Hepatocyte (in vitro differentiated cells): ENCODE data around the gene AMOTL1. TPM values are rescaled to one million over a fixed set of nuclear protein-coding genes. Genes with fewer than 3 reads are reported as not detected.

ENCODE experiments used
- DNase-seq: peaks from one replicate; pipeline ENCODE4 v3.0.0-alpha.2; 2016; ENCODE audit warnings: low spot score
- H2AFZ ChIP-seq: fragments of 200-600 bp; sonication (generic); 2 replicates; pipeline ENCODE4 v1.6.0; 2016; ENCODE audit warnings: antibody characterized with exemption, mild to moderate bottlenecking
- H3K27ac ChIP-seq: fragments of 200-600 bp; sonication (generic); 2 replicates; pipeline ENCODE4 v1.5.1; 2016; ENCODE audit warnings: mild to moderate bottlenecking
- H3K27me3 ChIP-seq: fragments of 200-600 bp; sonication (generic); 2 replicates; pipeline ENCODE4 v1.6.1; 2016
- H3K36me3 ChIP-seq: fragments of 200-600 bp; sonication (generic); replicated peaks from 2 replicates; pipeline ENCODE4 v1.5.1; 2016; ENCODE audit warnings: low read depth; ENCODE audit not compliant: insufficient read depth
- H3K4me1 ChIP-seq: fragments of 200-600 bp; sonication (generic); 2 replicates; pipeline ENCODE4 v1.5.1; 2016; ENCODE audit warnings: mild to moderate bottlenecking, moderate library complexity; ENCODE audit not compliant: insufficient read depth
- H3K4me2 ChIP-seq: fragments of 200-600 bp; sonication (generic); 2 replicates; pipeline ENCODE4 v1.6.0; 2016
- H3K4me3 ChIP-seq: fragments of 200-600 bp; sonication (generic); 2 replicates; pipeline ENCODE4 v1.5.1; 2016; ENCODE audit warnings: mild to moderate bottlenecking
- H3K79me2 ChIP-seq: fragments of 200-600 bp; sonication (generic); 2 replicates; pipeline ENCODE4 v1.6.0; 2017; ENCODE audit warnings: mild to moderate bottlenecking
- H3K9me2 ChIP-seq: fragments of 200-600 bp; sonication (generic); replicated peaks from 2 replicates; pipeline ENCODE4 v1.6.0; 2017; ENCODE audit warnings: mild to moderate bottlenecking; ENCODE audit not compliant: insufficient read depth
- H3K9me3 ChIP-seq: fragments of 200-600 bp; sonication (generic); 2 replicates; pipeline ENCODE4 v1.5.1; 2016; ENCODE audit warnings: low read depth, mild to moderate bottlenecking
- H4K20me1 ChIP-seq: fragments of 200-600 bp; sonication (generic); 2 replicates; pipeline ENCODE4 v1.6.0; 2016; ENCODE audit warnings: mild to moderate bottlenecking; ENCODE audit not compliant: insufficient read depth, poor library complexity, severe bottlenecking
- CTCF ChIP-seq: fragments of 200-600 bp; sonication (generic); IDR thresholded peaks from 2 replicates; pipeline ENCODE4 v1.5.1; 2016; ENCODE audit warnings: antibody characterized with exemption, mild to moderate bottlenecking; ENCODE audit not compliant: poor library complexity
- EZH2 ChIP-seq: fragments of 200-600 bp; sonication (generic); IDR thresholded peaks from 2 replicates; pipeline ENCODE4 v1.6.1; 2016; ENCODE audit warnings: antibody characterized with exemption, mild to moderate bottlenecking, borderline replicate concordance
- EZH2phosphoT487 ChIP-seq: fragments of 200-600 bp; sonication (generic); IDR thresholded peaks from one replicate; pipeline ENCODE4 v1.6.1; 2018; ENCODE audit warnings: antibody characterized with exemption, mild to moderate bottlenecking, low read depth, moderate library complexity; ENCODE audit not compliant: unreplicated experiment, severe bottlenecking
- WGBS: methylation state at CpG from one replicate; pipeline ENCODE4 v1.1.6; 2016; ENCODE audit warnings: low lambda C conversion rate; ENCODE audit errors: missing lambda C conversion rate; 5-methylcytosine and 5-hydroxymethylcytosine counted together
- polyA plus RNA-seq: library from polyadenylated mRNA; unstranded; fragments of >200 nt; fragmentation: Nextera tagmentation; extraction: Ambion mirVana; gene quantifications from 2 replicates; pipeline ENCODE4 v1.2.1, GENCODE V29; 2016
- total RNA-seq: library from RNA; depleted of rRNA; stranded (reverse); fragments of >200 nt; gene quantifications from 2 replicates; pipeline ENCODE4 v1.2.3, GENCODE V29; 2014

Gene AMOTL1
- total and polyA plus RNA-seq, 2 experiments from 2014 or later: 23.8 to 57.7 TPM

- H2AFZ ChIP-seq: no peak overlapping the region
- TF ChIP-seq EZH2phosphoT487 (no peak), CTCF (no peak), EZH2 (no peak)
- H3K4me1 ChIP-seq: peaks cover 30% of the 10 kb centered on the region
- no peaks in the 10 kb centered on the region for H3K79me2 ChIP-seq
- H3K4me2 ChIP-seq: peak overlapping the region; percentile 43
- no peaks in the 10 kb centered on the region for H3K36me3 ChIP-seq
- no peak overlapping the region for H3K4me3 ChIP-seq
- H4K20me1 ChIP-seq: no peaks in the 10 kb centered on the region
- H3K9me3 ChIP-seq: no peaks in the 10 kb centered on the region
- no peaks in the 10 kb centered on the region for H3K9me2 ChIP-seq
- peak overlapping the region; percentile 88 for H3K27ac ChIP-seq
- H3K27me3 ChIP-seq: no peaks in the 10 kb centered on the region
- DNase-seq: no peak
These were observed 21.0 kb upstream of the AMOTL1 start for GRCh38 chr11:94747146-94747545.

DNA sequence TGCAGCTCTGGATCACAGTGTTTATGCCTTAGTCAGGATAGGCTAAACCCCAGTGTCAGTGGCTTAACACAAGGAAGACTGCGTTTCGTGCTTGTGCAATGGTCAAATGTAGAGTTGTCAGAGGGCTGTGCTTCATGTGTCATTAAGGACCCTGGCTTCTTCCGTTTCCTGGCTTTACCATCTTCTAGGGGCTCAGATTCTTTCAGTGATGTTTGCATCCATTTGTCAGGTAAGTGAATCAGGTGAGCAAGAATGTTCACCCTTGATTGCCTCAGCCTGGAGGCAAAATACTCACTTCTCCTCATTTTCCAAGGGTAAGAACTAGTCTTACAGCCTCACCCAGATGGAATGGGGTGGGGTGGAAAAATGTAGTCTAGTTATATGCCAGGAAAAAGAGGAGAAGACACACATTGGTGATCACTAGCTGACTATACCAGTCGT lies 20.5 kb upstream of the AMOTL1 start:
- H3K36me3 ChIP-seq: no peaks in the 10 kb centered on the region
- TF ChIP-seq EZH2phosphoT487 (no peak), EZH2 (no peak)
- no peak overlapping the region for H2AFZ ChIP-seq
- H3K4me2 ChIP-seq: peak overlapping the region; percentile 43
- peak overlapping the region; percentile 88 for H3K27ac ChIP-seq
- H3K9me2 ChIP-seq: no peaks in the 10 kb centered on the region
- H3K9me3 ChIP-seq: no peaks in the 10 kb centered on the region
- H3K27me3 ChIP-seq: no peaks in the 10 kb centered on the region
- H4K20me1 ChIP-seq: no peaks in the 10 kb centered on the region
- no peak overlapping the region for H3K4me3 ChIP-seq
- H3K4me1 ChIP-seq: peaks cover 35% of the 10 kb centered on the region
- DNase-seq: no peak
- no peaks in the 10 kb centered on the region for H3K79me2 ChIP-seq
- WGBS: 76% methylated on average over 4 of the region's 4 CpGs

DNA sequence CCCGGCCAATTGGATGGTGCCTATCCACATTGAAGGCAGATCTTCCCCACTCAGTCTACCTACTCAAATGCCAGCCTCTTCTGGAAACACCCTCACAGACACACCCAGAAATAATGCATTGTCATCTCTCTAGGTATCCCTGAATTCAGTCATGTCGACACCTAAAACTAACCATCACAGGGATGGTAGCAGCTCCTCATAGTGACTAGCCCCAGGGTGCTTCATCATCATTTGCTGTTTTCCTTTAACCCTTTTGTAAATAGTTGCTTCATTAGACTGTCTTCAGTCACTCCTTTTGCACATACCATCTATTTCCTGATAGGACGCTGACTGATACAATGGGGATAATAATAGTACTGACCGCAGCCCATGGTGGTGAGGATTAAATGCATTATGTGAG lies 18.8 kb upstream of the AMOTL1 start:
- Histone ChIP-seq H3K4me2 (no peak overlapping the region), H3K9me2 (no peaks in the 10 kb centered on the region), H3K4me1 (peaks cover 42% of the 10 kb centered on the region), H4K20me1 (no peaks in the 10 kb centered on the region), H3K27me3 (no peaks in the 10 kb centered on the region), H3K27ac (no peak overlapping the region), H3K9me3 (no peaks in the 10 kb centered on the region), H3K79me2 (no peaks in the 10 kb centered on the region), H3K4me3 (no peak overlapping the region), H2AFZ (no peak overlapping the region), H3K36me3 (no peaks in the 10 kb centered on the region)
- TF ChIP-seq CTCF (no peak), EZH2phosphoT487 (no peak), EZH2 (no peak)
- WGBS: 89% methylated on average over 4 of the region's 4 CpGs
- DNase-seq: no peak

DNA sequence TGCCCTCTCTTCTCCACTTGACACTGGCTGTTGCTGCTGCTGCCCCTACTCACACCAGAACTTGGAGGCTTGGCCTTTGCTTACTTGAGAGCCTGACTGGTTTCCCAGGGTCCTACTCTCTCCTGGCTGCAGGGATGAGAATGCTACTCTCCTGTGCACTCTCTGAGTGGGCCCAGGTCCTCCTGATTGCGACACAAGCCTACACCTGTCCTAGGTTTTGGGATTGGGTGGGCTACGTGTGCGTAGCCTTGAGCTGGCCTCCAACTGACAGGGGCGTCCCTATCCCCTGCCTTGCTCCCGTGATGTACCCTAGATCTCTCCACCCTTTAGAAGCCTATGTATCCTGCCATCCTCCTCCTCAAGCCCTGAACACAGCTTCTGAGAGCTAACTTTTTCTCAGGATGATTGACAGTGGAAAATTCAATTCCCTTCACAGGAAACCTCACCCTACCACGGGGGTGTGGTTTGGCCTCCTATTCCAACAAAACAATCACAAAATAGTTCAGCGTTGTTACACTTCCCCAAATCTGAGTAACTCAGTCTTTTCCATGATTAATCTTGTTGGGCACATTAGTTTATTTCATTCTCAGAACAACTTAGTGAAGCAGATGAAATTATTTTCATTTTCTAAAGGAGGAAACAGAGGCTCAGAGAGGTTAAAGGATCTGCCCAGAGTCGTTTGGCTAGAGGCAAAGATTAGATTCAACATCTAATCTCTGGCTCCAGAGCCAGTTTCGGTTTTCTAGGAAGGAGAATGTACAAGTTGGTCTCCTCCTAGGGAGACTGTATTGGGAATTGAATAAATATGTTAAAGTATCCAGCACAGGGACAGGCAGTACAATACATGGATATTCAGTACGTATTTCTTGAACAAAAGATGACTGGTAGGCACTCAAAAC lies 17.6 kb upstream of the AMOTL1 start:
- no peaks in the 10 kb centered on the region for H3K36me3 ChIP-seq
- H4K20me1 ChIP-seq: no peaks in the 10 kb centered on the region
- H3K4me1 ChIP-seq: peaks cover 45% of the 10 kb centered on the region
- no peak overlapping the region for H3K4me3 ChIP-seq
- DNase-seq: no peak
- TF ChIP-seq EZH2phosphoT487 (no peak), CTCF (no peak), EZH2 (no peak)
- no peaks in the 10 kb centered on the region for H3K79me2 ChIP-seq
- no peak overlapping the region for H3K27ac ChIP-seq
- H2AFZ ChIP-seq: no peak overlapping the region
- no peaks in the 10 kb centered on the region for H3K9me2 ChIP-seq
- WGBS: 80% methylated on average over 10 of the region's 10 CpGs
- H3K4me2 ChIP-seq: peak overlapping the region; percentile 30
- no peaks in the 10 kb centered on the region for H3K9me3 ChIP-seq
- H3K27me3 ChIP-seq: no peaks in the 10 kb centered on the region
